SK-N-SH treated with all-trans-retinoic acid at 6 μM for 48 hours (cell line): ENCODE measurements around the gene NAT8L.

Source experiments
- ATAC-seq: fragments of 200-7000 bp; cut with Tn5 transposase; 3 replicates; pipeline ENCODE4 v1.9.1; 2020; ENCODE audit warnings: mild to moderate bottlenecking, moderate library complexity
- ARNTL ChIP-seq: fragments of 450-650 bp; formaldehyde crosslinking; IDR thresholded peaks from 2 replicates; pipeline ENCODE4 v1.5.0; 2020; ENCODE audit warnings: low read depth, mild to moderate bottlenecking, moderate library complexity, borderline replicate concordance
- BACH2 ChIP-seq: fragments of 250-450 bp; sonication (Bioruptor Pico); IDR thresholded peaks from 2 replicates; pipeline ENCODE4 v1.9.0; 2021; ENCODE audit warnings: mild to moderate bottlenecking, borderline replicate concordance
- CREB5 ChIP-seq: fragments of 250-450 bp; sonication (Bioruptor Pico); IDR thresholded peaks from 2 replicates; pipeline ENCODE4 v1.5.1; 2020; ENCODE audit warnings: low read depth, mild to moderate bottlenecking, moderate library complexity
- CSDC2 ChIP-seq: fragments of 250-450 bp; sonication (Bioruptor Pico); IDR thresholded peaks from 2 replicates; pipeline ENCODE4 v1.5.0; 2020; ENCODE audit warnings: mild to moderate bottlenecking, moderate library complexity
- CSRNP3 ChIP-seq: fragments of 250-450 bp; sonication (Bioruptor Pico); IDR thresholded peaks from 2 replicates; pipeline ENCODE4 v1.5.1; 2021; ENCODE audit warnings: mild to moderate bottlenecking, moderate library complexity
- GLIS3 ChIP-seq: fragments of 250-450 bp; sonication (Bioruptor Pico); IDR thresholded peaks from 2 replicates; pipeline ENCODE4 v1.5.0; 2020; ENCODE audit warnings: mild to moderate bottlenecking, moderate library complexity
- ISL1 ChIP-seq: fragments of 250-450 bp; sonication (Bioruptor Pico); IDR thresholded peaks from 2 replicates; pipeline ENCODE4 v2.1.2; 2022; ENCODE audit warnings: mild to moderate bottlenecking, moderate library complexity
- OSR1 ChIP-seq: fragments of 250-450 bp; sonication (Bioruptor Pico); IDR thresholded peaks from 2 replicates; pipeline ENCODE4 v1.8.0; 2022; ENCODE audit warnings: moderate library complexity, mild to moderate bottlenecking, inconsistent platforms
- PATZ1 ChIP-seq: fragments of 250-450 bp; sonication (Bioruptor Pico); IDR thresholded peaks from 2 replicates; pipeline ENCODE4 v1.8.0; 2020; ENCODE audit warnings: mild to moderate bottlenecking, moderate library complexity, borderline replicate concordance
- POU6F1 ChIP-seq: fragments of 250-450 bp; sonication (Bioruptor Pico); IDR thresholded peaks from 2 replicates; pipeline ENCODE4 v1.8.0; 2021; ENCODE audit warnings: low read depth, mild to moderate bottlenecking, moderate library complexity, borderline replicate concordance
- PPARA ChIP-seq: fragments of 250-450 bp; sonication (Bioruptor Pico); IDR thresholded peaks from 2 replicates; pipeline ENCODE4 v1.5.0; 2020; ENCODE audit warnings: mild to moderate bottlenecking, borderline replicate concordance
- RARB ChIP-seq: fragments of 250-450 bp; sonication (Bioruptor Pico); IDR thresholded peaks from 2 replicates; pipeline ENCODE4 v1.8.0; 2021; ENCODE audit warnings: mild to moderate bottlenecking, moderate library complexity
- TCF4 ChIP-seq: fragments of 250-450 bp; sonication (Bioruptor Pico); IDR thresholded peaks from 2 replicates; pipeline ENCODE4 v1.8.0; 2021; ENCODE audit warnings: mild to moderate bottlenecking, moderate library complexity, borderline replicate concordance
- TOX ChIP-seq: fragments of 250-450 bp; sonication (Bioruptor Pico); IDR thresholded peaks from 2 replicates; pipeline ENCODE4 v1.8.0; 2021; ENCODE audit warnings: mild to moderate bottlenecking, moderate library complexity, borderline replicate concordance
- TSHZ2 ChIP-seq: fragments of 250-450 bp; sonication (Bioruptor Pico); IDR thresholded peaks from 2 replicates; pipeline ENCODE4 v1.5.0; 2020; ENCODE audit warnings: mild to moderate bottlenecking, moderate library complexity
- ZC3H10 ChIP-seq: fragments of 250-450 bp; sonication (Bioruptor Pico); IDR thresholded peaks from 2 replicates; pipeline ENCODE4 v1.5.1; 2021; ENCODE audit warnings: mild to moderate bottlenecking, moderate library complexity
- ZFP3 ChIP-seq: fragments of 250-450 bp; sonication (Bioruptor Pico); IDR thresholded peaks from 2 replicates; pipeline ENCODE4 v1.5.0; 2020; ENCODE audit warnings: mild to moderate bottlenecking, moderate library complexity
- ZFP30 ChIP-seq: fragments of 450-650 bp; formaldehyde crosslinking; IDR thresholded peaks from 2 replicates; pipeline ENCODE4 v1.5.0; 2022; ENCODE audit warnings: mild to moderate bottlenecking, moderate library complexity
- ZNF565 ChIP-seq: fragments of 450-650 bp; formaldehyde crosslinking; conservative IDR thresholded peaks from 2 replicates; pipeline ENCODE4 v1.5.0; 2020; ENCODE audit warnings: low read depth, mild to moderate bottlenecking, moderate library complexity
- ZNF70 ChIP-seq: fragments of 450-650 bp; formaldehyde crosslinking; IDR thresholded peaks from 2 replicates; pipeline ENCODE4 v1.5.0; 2020; ENCODE audit warnings: mild to moderate bottlenecking, moderate library complexity
- ZNF8 ChIP-seq: fragments of 450-650 bp; formaldehyde crosslinking; IDR thresholded peaks from 2 replicates; pipeline ENCODE4 v1.5.0; 2020; ENCODE audit warnings: mild to moderate bottlenecking, moderate library complexity

Gene NAT8L

GRCh38 chr4:2062808-2063524 is 3.8 kb downstream of the NAT8L start:
- no peak for ATAC-seq
- TF ChIP-seq POU6F1 (CRISPR knock-in tag) (no peak), ZNF565 (no peak), ZC3H10 (CRISPR knock-in tag) (no peak), TOX (CRISPR knock-in tag) (no peak), BACH2 (CRISPR knock-in tag) (no peak), RARB (CRISPR knock-in tag) (no peak), TCF4 (CRISPR knock-in tag) (no peak), CSRNP3 (CRISPR knock-in tag) (no peak), TSHZ2 (CRISPR knock-in tag) (no peak), ARNTL (no peak), OSR1 (no peak), PPARA (CRISPR knock-in tag) (no peak), ZFP3 (CRISPR knock-in tag) (no peak)

- ATAC-seq, result no peak
- no peak for TF ChIP-seq CREB5 (CRISPR knock-in tag)
- TF ChIP-seq ZFP30 (CRISPR knock-in tag), result no peak
- no peak for TF ChIP-seq TOX (CRISPR knock-in tag)
- TF ChIP-seq BACH2 (CRISPR knock-in tag), result no peak
- TF ChIP-seq ZNF8 (CRISPR knock-in tag), result no peak
These were observed 4.6 kb downstream of the NAT8L start for GRCh38 chr4:2063557-2064275.

GRCh38 chr4:2064276-2064991 is 5.3 kb downstream of the NAT8L start:
- no peak for ATAC-seq
- no peak for TF ChIP-seq GLIS3
- TF ChIP-seq ARNTL, result no peak
- no peak for TF ChIP-seq PATZ1 (CRISPR knock-in tag)
- no peak for TF ChIP-seq ZC3H10 (CRISPR knock-in tag)
- TF ChIP-seq ZFP30 (CRISPR knock-in tag), result no peak
- TF ChIP-seq CSDC2 (CRISPR knock-in tag), result no peak
- no peak for TF ChIP-seq ZNF565
- no peak for TF ChIP-seq CSRNP3 (CRISPR knock-in tag)
- TF ChIP-seq ZNF70 (CRISPR knock-in tag), result no peak
- no peak for TF ChIP-seq BACH2 (CRISPR knock-in tag)
- no peak for TF ChIP-seq POU6F1 (CRISPR knock-in tag)
- TF ChIP-seq ISL1 (CRISPR knock-in tag), result no peak
